Right lobe of liver (tissue), 6 donors: ENCODE measurements around the gene TBXAS1. TPM values are rescaled to one million over a fixed set of nuclear protein-coding genes. Genes with fewer than 3 reads are reported as not detected.
A peak's percentile ranks its signal among the peaks of the same experiment; 100 is the strongest.

Source experiments
- ATAC-seq, 4 donors: fragments of 200-7000 bp; cut with Tn5 transposase; one replicate each; pipeline ENCODE4 v1.9.1; 2020; ENCODE audit warnings: mild to moderate bottlenecking in 4 of 4, moderate library complexity in 4 of 4
- DNase-seq, 3 donors: peaks; one replicate each; pipeline ENCODE4 v3.0.0-alpha.2; 2020
- H3K27ac ChIP-seq, 3 donors: fragments of 200-600 bp; one replicate each; pipeline ENCODE4 v1.8.0; 2022
- H3K27me3 ChIP-seq, 2 donors: fragments of 200-600 bp; one replicate each; pipeline ENCODE4 v1.8.0; 2022
- H3K36me3 ChIP-seq, 4 donors: fragments of 200-600 bp; sonication (generic) in 1 of 4; one replicate each; pipeline versions ENCODE4 v1.5.1 to v1.8.0; 2017 to 2022; ENCODE audit warnings: control low read depth in 1 of 4
- H3K4me1 ChIP-seq, 4 donors: fragments of 200-600 bp; sonication (generic) in 1 of 4; one replicate each; pipeline versions ENCODE4 v1.5.1 to v1.8.0; 2017 to 2022; ENCODE audit warnings: control low read depth in 1 of 4
- H3K4me3 ChIP-seq, 3 donors: fragments of 200-600 bp; one replicate each; pipeline ENCODE4 v1.8.0; 2022
- H3K9me3 ChIP-seq, 4 donors: fragments of 200-600 bp; sonication (generic) in 1 of 4; one replicate each; pipeline versions ENCODE4 v1.5.1 to v1.8.0; 2017 to 2022; ENCODE audit warnings: control low read depth in 1 of 4
- CTCF ChIP-seq, 4 donors: fragments of 200-600 bp in 3 of 4; fragments of 450-650 bp in 1 of 4; IDR thresholded peaks; one replicate each; pipeline versions ENCODE4 v1.5.1 to v1.8.0; 2016 to 2022; ENCODE audit warnings: antibody characterized with exemption in 4 of 4, mild to moderate bottlenecking in 2 of 4
- POLR2A ChIP-seq: fragments of 450-650 bp; IDR thresholded peaks from one replicate; pipeline ENCODE4 v1.6.1; 2017; ENCODE audit warnings: antibody characterized with exemption, mild to moderate bottlenecking
- WGBS: methylation state at CpG from one replicate; pipeline ENCODE4 v1.1.6; 2018; ENCODE audit warnings: low coverage, low lambda C conversion rate; ENCODE audit not compliant: insufficient coverage; ENCODE audit errors: missing lambda C conversion rate; 5-methylcytosine and 5-hydroxymethylcytosine counted together
- intact Hi-C, 2 donors: fragments of 100-400 bp; cut with DNase I; formaldehyde crosslinking; loops; one replicate each; pipeline versions ENCODE4 v1.11.2 to v1.14.1; 2022
- total RNA-seq, 6 experiments: library from RNA; depleted of rRNA in 2 of 6; stranded (reverse); fragments of >200 nt in 2 of 6; fragmentation: NEBNext Ultra II Directional in 3 of 6; extraction: Animal tissue kit (Norgen Biotek cat#: 25700) in 3 of 6; gene quantifications; one replicate each; pipeline versions ENCODE4 v1.1.0 to v1.2.4, GENCODE V29; 2016 to 2023
- donor health status: DM: no; HTN: yes; CAD: no.
- donor health status: DM: no; HTN: no; CAD: no.
- donor health status: DM: no; HTN: no; CAD: no.
- donor health status: DM: no; HTN: yes; CAD: no.
- donor health status: DM: no; HTN: yes; CAD: no.

TBXAS1 gene
- total RNA-seq, 6 experiments from 2014 or later: 7.6 to 15.6 (median 12.2) TPM

GRCh38 chr7:139959718-139960117 lies 130.7 kb downstream of the TBXAS1 start:
- TF ChIP-seq POLR2A (no peak), CTCF (IDR thresholded peaks at IDR 0.05) (no peak)
- ATAC-seq: no peak
- Histone ChIP-seq H3K4me3 (no peak overlapping the region), H3K27ac (no peak overlapping the region), H3K36me3 (no peaks in the 10 kb centered on the region), H3K4me1 (no peaks in the 10 kb centered on the region), H3K27me3 (no peaks in the 10 kb centered on the region), H3K9me3 (no peaks in the 10 kb centered on the region)
- 60% methylated on average over 1 of the region's 5 CpGs for WGBS
- intact Hi-C loops: no loop called here
- DNase-seq: no peak

GRCh38 chr7:139960157-139960556 lies 131.1 kb downstream of the TBXAS1 start:
- no peaks in the 10 kb centered on the region for H3K9me3 ChIP-seq
- H3K4me3 ChIP-seq: no peak overlapping the region
- DNase-seq (no peak), ATAC-seq (no peak)
- H3K27ac ChIP-seq: no peak overlapping the region
- TF ChIP-seq POLR2A: no peak
- H3K36me3 ChIP-seq: no peaks in the 10 kb centered on the region
- H3K4me1 ChIP-seq: no peaks in the 10 kb centered on the region
- intact Hi-C loops: no loop called here
- 98% methylated on average over 6 of the region's 6 CpGs for WGBS
- no peaks in the 10 kb centered on the region for H3K27me3 ChIP-seq

GRCh38 chr7:139965942-139966628 lies 137.0 kb downstream of the TBXAS1 start:
- DNase-seq: no peak
- 93% methylated on average over 3 of the region's 4 CpGs for WGBS
- no peaks in the 10 kb centered on the region for H3K36me3 ChIP-seq

GRCh38 chr7:139966949-139967348 lies 137.9 kb downstream of the TBXAS1 start:
- intact Hi-C loops: no loop called here
- TF ChIP-seq CTCF (IDR thresholded peaks at IDR 0.05) (no peak), POLR2A (no peak)
- peak in 1 of 4 donors; percentile 31 for ATAC-seq

More at GRCh38 chr7:139965942-139966628, 137.0 kb downstream of the TBXAS1 start:
- no peak for ATAC-seq
- no peaks in the 10 kb centered on the region for H3K9me3 ChIP-seq
- H3K4me1 ChIP-seq: no peaks in the 10 kb centered on the region
- intact Hi-C loops: no loop called here
- no peaks in the 10 kb centered on the region for H3K27me3 ChIP-seq
- TF ChIP-seq CTCF (IDR thresholded peaks at IDR 0.05) (no peak), POLR2A (no peak)
- no peak overlapping the region for H3K4me3 ChIP-seq
- no peak overlapping the region for H3K27ac ChIP-seq

GRCh38 chr7:139968931-139969330 lies 139.9 kb downstream of the TBXAS1 start:
- Histone ChIP-seq H3K4me3 (no peak overlapping the region), H3K36me3 (no peaks in the 10 kb centered on the region), H3K27ac (no peak overlapping the region), H3K27me3 (no peaks in the 10 kb centered on the region), H3K9me3 (no peaks in the 10 kb centered on the region), H3K4me1 (no peaks in the 10 kb centered on the region)
- intact Hi-C loops: no loop called here
- ATAC-seq: no peak
- DNase-seq: no peak
- TF ChIP-seq CTCF (IDR thresholded peaks at IDR 0.05): no peak
- no peak for TF ChIP-seq POLR2A

More at GRCh38 chr7:139966949-139967348, 137.9 kb downstream of the TBXAS1 start:
- no peaks in the 10 kb centered on the region for H3K36me3 ChIP-seq
- H3K4me3 ChIP-seq: no peak overlapping the region
- no peak for DNase-seq
- H3K4me1 ChIP-seq: no peaks in the 10 kb centered on the region
- H3K27ac ChIP-seq: no peak overlapping the region
- no peaks in the 10 kb centered on the region for H3K27me3 ChIP-seq
- no peaks in the 10 kb centered on the region for H3K9me3 ChIP-seq
- WGBS: 83% methylated on average over 1 of the region's 5 CpGs
